ENCODE data around the gene EFCAB6. TPM values are rescaled to one million over a fixed set of nuclear protein-coding genes. Genes with fewer than 3 reads are reported as not detected.

The EFCAB6 gene
- total RNA-seq, 1 donor from 2014 or later = 1.1 TPM

GRCh38 chr22:43553451-43554258 is 258.4 kb downstream of the EFCAB6 start:
- DNase-seq (ENCODE audit: low spot score) = peak; percentile 72
- Mint-ChIP-seq H3K4me3 (ENCODE audit: unreplicated experiment) (no peak overlapping the region), H3K27ac (ENCODE audit: unreplicated experiment) (no peak overlapping the region), H3K4me1 (ENCODE audit: low read depth) (no peaks in the 10 kb centered on the region), H3K27me3 (ENCODE audit: low read depth) (peaks cover 7% of the 10 kb centered on the region), H3K36me3 (ENCODE audit: low read depth) (no peaks in the 10 kb centered on the region), H3K9me3 (ENCODE audit: low read depth) (peaks cover 5% of the 10 kb centered on the region)
- TF ChIP-seq CTCF (IDR thresholded peaks at IDR 0.05) = no peak

GRCh38 chr22:43550672-43551071 is 261.4 kb downstream of the EFCAB6 start:
- no peaks in the 10 kb centered on the region for H3K9me3 Mint-ChIP-seq (ENCODE audit: low read depth)
- no peak overlapping the region for H3K27ac Mint-ChIP-seq (ENCODE audit: unreplicated experiment)
- H3K4me1 Mint-ChIP-seq (ENCODE audit: low read depth) = no peaks in the 10 kb centered on the region
- TF ChIP-seq CTCF (IDR thresholded peaks at IDR 0.05) = no peak
- no peak for DNase-seq (ENCODE audit: low spot score)
- peaks cover 8% of the 10 kb centered on the region for H3K27me3 Mint-ChIP-seq (ENCODE audit: low read depth)
- H3K36me3 Mint-ChIP-seq (ENCODE audit: low read depth) = no peaks in the 10 kb centered on the region
- H3K4me3 Mint-ChIP-seq (ENCODE audit: unreplicated experiment) = no peak overlapping the region

- TF ChIP-seq CTCF (IDR thresholded peaks at IDR 0.05) = no peak
- no peaks in the 10 kb centered on the region for H3K36me3 Mint-ChIP-seq (ENCODE audit: low read depth)
- DNase-seq (ENCODE audit: low spot score) = no peak
- peaks cover 8% of the 10 kb centered on the region for H3K27me3 Mint-ChIP-seq (ENCODE audit: low read depth)
- H3K9me3 Mint-ChIP-seq (ENCODE audit: low read depth) = no peaks in the 10 kb centered on the region
- no peak overlapping the region for H3K4me3 Mint-ChIP-seq (ENCODE audit: unreplicated experiment)
- no peaks in the 10 kb centered on the region for H3K4me1 Mint-ChIP-seq (ENCODE audit: low read depth)
- no peak overlapping the region for H3K27ac Mint-ChIP-seq (ENCODE audit: unreplicated experiment)
Observed at GRCh38 chr22:43550024-43550620, 262.0 kb downstream of the EFCAB6 start.

- no peak for DNase-seq (ENCODE audit: low spot score)
- Mint-ChIP-seq H3K36me3 (ENCODE audit: low read depth) (no peaks in the 10 kb centered on the region), H3K9me3 (ENCODE audit: low read depth) (no peaks in the 10 kb centered on the region), H3K27me3 (ENCODE audit: low read depth) (peaks cover 21% of the 10 kb centered on the region), H3K27ac (ENCODE audit: unreplicated experiment) (no peak overlapping the region), H3K4me1 (ENCODE audit: low read depth) (no peaks in the 10 kb centered on the region), H3K4me3 (ENCODE audit: unreplicated experiment) (no peak overlapping the region)
- TF ChIP-seq CTCF (IDR thresholded peaks at IDR 0.05) = no peak
Observed at GRCh38 chr22:43546186-43546585, 265.9 kb downstream of the EFCAB6 start.

- Mint-ChIP-seq H3K27me3 (ENCODE audit: low read depth) (peaks cover 17% of the 10 kb centered on the region), H3K27ac (ENCODE audit: unreplicated experiment) (no peak overlapping the region), H3K9me3 (ENCODE audit: low read depth) (no peaks in the 10 kb centered on the region), H3K4me3 (ENCODE audit: unreplicated experiment) (no peak overlapping the region), H3K36me3 (ENCODE audit: low read depth) (no peaks in the 10 kb centered on the region), H3K4me1 (ENCODE audit: low read depth) (no peaks in the 10 kb centered on the region)
- DNase-seq (ENCODE audit: low spot score) = no peak
- no peak for TF ChIP-seq CTCF (IDR thresholded peaks at IDR 0.05)
Observed at GRCh38 chr22:43544289-43544673, 267.8 kb downstream of the EFCAB6 start.

Measured in chondrocyte (in vitro differentiated cells).